ENCODE data around the gene FRMD7. TPM values are rescaled to one million over a fixed set of nuclear protein-coding genes. Genes with fewer than 3 reads are reported as not detected.
"Not testable (repeated sequence)": the region's sequence is repeated elsewhere in the genome, so short reads cannot be mapped to it uniquely, and the experiment has no call there.

FRMD7 gene
- total RNA-seq, 2 experiments from 2014 or later = not detected

GRCh38 chrX:132118358-132118757 lies 9.5 kb downstream of the FRMD7 start:
- Mint-ChIP-seq H3K27ac (no peak overlapping the region), H3K4me3 (no peak overlapping the region), H3K27me3 (no peaks in the 10 kb centered on the region), H3K9me3 (no peaks in the 10 kb centered on the region), H3K36me3 (no peaks in the 10 kb centered on the region), H3K4me1 (no peaks in the 10 kb centered on the region)
- POLR2A ChIA-PET = no interaction called here
- DNase-seq (no peak), ATAC-seq (ENCODE audit: low read depth) (no peak)

DNA sequence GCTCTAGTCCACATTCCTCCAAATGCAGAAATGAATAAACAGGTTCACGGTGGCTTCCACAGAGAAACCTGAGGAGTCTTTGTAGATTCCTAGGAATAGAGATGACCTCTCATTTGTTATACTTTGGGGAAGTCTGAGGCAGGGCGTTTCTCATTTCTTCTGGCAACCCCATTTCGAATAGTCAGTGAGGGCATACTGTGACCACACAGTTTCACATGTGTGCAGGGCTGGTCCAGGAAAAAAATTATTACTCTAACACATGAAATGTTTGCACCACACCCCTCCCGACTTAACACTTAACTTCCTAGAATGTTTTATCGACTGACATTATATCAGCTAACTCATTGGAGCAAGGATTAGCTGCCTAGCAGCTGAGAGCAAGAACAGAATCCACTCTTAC lies 12.0 kb downstream of the FRMD7 start:
- ATAC-seq (ENCODE audit: low read depth) (no peak), DNase-seq (no peak)
- Mint-ChIP-seq H3K9me3 (no peaks in the 10 kb centered on the region), H3K27me3 (no peaks in the 10 kb centered on the region), H3K27ac (no peak overlapping the region), H3K4me3 (no peak overlapping the region), H3K4me1 (no peaks in the 10 kb centered on the region), H3K36me3 (no peaks in the 10 kb centered on the region)
- POLR2A ChIA-PET = no interaction called here

- Mint-ChIP-seq H3K4me3 (no peak overlapping the region), H3K9me3 (no peaks in the 10 kb centered on the region), H3K4me1 (no peaks in the 10 kb centered on the region), H3K27me3 (no peaks in the 10 kb centered on the region), H3K36me3 (no peaks in the 10 kb centered on the region), H3K27ac (no peak overlapping the region)
- POLR2A ChIA-PET = no interaction called here
- ATAC-seq (ENCODE audit: low read depth) (no peak), DNase-seq (no peak)
Measured at GRCh38 chrX:132114607-132115006, 13.2 kb downstream of the FRMD7 start.

GRCh38 chrX:132107291-132107690 lies 20.5 kb downstream of the FRMD7 start:
- H3K27me3 Mint-ChIP-seq = peaks cover 4% of the 10 kb centered on the region
- no peak overlapping the region for H3K27ac Mint-ChIP-seq
- H3K9me3 Mint-ChIP-seq = no peaks in the 10 kb centered on the region
- ATAC-seq (ENCODE audit: low read depth) (no peak), DNase-seq (no peak)
- H3K4me3 Mint-ChIP-seq = no peak overlapping the region
- POLR2A ChIA-PET = no interaction called here
- H3K36me3 Mint-ChIP-seq = no peaks in the 10 kb centered on the region
- H3K4me1 Mint-ChIP-seq = no peaks in the 10 kb centered on the region

GRCh38 chrX:132101799-132102198 lies 26.0 kb downstream of the FRMD7 start:
- Mint-ChIP-seq H3K36me3 (no peaks in the 10 kb centered on the region), H3K4me1 (no peaks in the 10 kb centered on the region), H3K27me3 (peaks cover 2% of the 10 kb centered on the region), H3K4me3 (no peak overlapping the region), H3K9me3 (no peaks in the 10 kb centered on the region), H3K27ac (no peak overlapping the region)
- POLR2A ChIA-PET = no interaction called here
- DNase-seq (no peak), ATAC-seq (ENCODE audit: low read depth) (no peak)

- POLR2A ChIA-PET = no interaction called here
Measured at GRCh38 chrX:132101206-132101605, 26.6 kb downstream of the FRMD7 start.

GRCh38 chrX:132098704-132099103 lies 29.1 kb downstream of the FRMD7 start:
- POLR2A ChIA-PET = not testable (repeated sequence)

More at GRCh38 chrX:132101206-132101605, 26.6 kb downstream of the FRMD7 start:
- Mint-ChIP-seq H3K27ac (no peak overlapping the region), H3K27me3 (peaks cover 2% of the 10 kb centered on the region), H3K4me1 (no peaks in the 10 kb centered on the region), H3K36me3 (no peaks in the 10 kb centered on the region), H3K4me3 (no peak overlapping the region), H3K9me3 (no peaks in the 10 kb centered on the region)
- DNase-seq (no peak), ATAC-seq (ENCODE audit: low read depth) (no peak)

GRCh38 chrX:132094164-132094563 lies 33.7 kb downstream of the FRMD7 start:
- POLR2A ChIA-PET = no interaction called here
- Mint-ChIP-seq H3K27ac (no peak overlapping the region), H3K4me1 (peaks cover 10% of the 10 kb centered on the region), H3K9me3 (no peaks in the 10 kb centered on the region), H3K4me3 (no peak overlapping the region), H3K36me3 (no peaks in the 10 kb centered on the region), H3K27me3 (peaks cover 2% of the 10 kb centered on the region)
- ATAC-seq (ENCODE audit: low read depth) (no peak), DNase-seq (no peak)

More at GRCh38 chrX:132098704-132099103, 29.1 kb downstream of the FRMD7 start:
- not testable (repeated sequence) for H3K4me3 Mint-ChIP-seq; H3K27me3 Mint-ChIP-seq; H3K36me3 Mint-ChIP-seq; H3K4me1 Mint-ChIP-seq; DNase-seq; H3K9me3 Mint-ChIP-seq; ATAC-seq (ENCODE audit: low read depth); H3K27ac Mint-ChIP-seq

- no peaks in the 10 kb centered on the region for H3K36me3 Mint-ChIP-seq
- H3K4me1 Mint-ChIP-seq = peaks cover 10% of the 10 kb centered on the region
- DNase-seq (no peak), ATAC-seq (ENCODE audit: low read depth) (no peak)
- H3K9me3 Mint-ChIP-seq = no peaks in the 10 kb centered on the region
- peaks cover 2% of the 10 kb centered on the region for H3K27me3 Mint-ChIP-seq
- H3K27ac Mint-ChIP-seq = no peak overlapping the region
- no peak overlapping the region for H3K4me3 Mint-ChIP-seq
- POLR2A ChIA-PET = no interaction called here
Measured at GRCh38 chrX:132093239-132093860, 34.5 kb downstream of the FRMD7 start.

DNA sequence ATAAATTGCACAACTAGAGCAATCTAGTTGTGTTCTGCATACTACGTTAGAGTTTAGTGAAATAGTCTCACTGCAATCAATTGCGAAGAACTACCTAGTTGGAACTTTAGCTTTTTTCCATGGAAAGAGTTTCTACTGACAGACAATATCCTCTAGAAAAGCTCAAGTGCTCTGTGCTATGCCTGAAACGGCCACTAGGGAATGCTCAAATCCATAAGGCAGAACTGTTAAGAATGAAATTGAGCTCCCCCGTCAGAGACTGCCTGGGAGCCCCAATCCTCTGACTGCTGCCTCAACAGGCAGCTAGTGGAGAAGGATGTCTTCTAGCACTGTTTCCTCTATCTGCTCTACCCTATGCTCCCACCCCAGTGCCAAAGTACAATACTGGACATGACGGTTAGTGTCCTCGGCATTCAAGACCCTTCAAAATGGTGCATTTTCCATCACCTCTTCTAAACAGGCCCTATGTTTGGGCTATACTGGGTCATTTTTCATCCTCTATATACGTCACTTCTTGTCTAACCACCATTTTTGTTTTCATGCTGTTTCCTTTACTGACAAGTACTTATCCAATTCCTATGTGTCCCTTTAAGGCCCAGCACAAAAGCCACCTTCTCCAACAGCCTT lies 35.3 kb downstream of the FRMD7 start:
- Mint-ChIP-seq H3K9me3 (no peaks in the 10 kb centered on the region), H3K27me3 (peaks cover 2% of the 10 kb centered on the region), H3K4me3 (no peak overlapping the region), H3K27ac (no peak overlapping the region), H3K4me1 (peaks cover 10% of the 10 kb centered on the region), H3K36me3 (no peaks in the 10 kb centered on the region)
- POLR2A ChIA-PET = interaction anchor here (1.1 kb wide), 1 partner anchor 125 kb away, joined by 4 read pairs; no protein-coding TSS in a partner anchor
- peak; percentile 23 for DNase-seq
- peak; percentile 72 for ATAC-seq (ENCODE audit: low read depth)

DNA sequence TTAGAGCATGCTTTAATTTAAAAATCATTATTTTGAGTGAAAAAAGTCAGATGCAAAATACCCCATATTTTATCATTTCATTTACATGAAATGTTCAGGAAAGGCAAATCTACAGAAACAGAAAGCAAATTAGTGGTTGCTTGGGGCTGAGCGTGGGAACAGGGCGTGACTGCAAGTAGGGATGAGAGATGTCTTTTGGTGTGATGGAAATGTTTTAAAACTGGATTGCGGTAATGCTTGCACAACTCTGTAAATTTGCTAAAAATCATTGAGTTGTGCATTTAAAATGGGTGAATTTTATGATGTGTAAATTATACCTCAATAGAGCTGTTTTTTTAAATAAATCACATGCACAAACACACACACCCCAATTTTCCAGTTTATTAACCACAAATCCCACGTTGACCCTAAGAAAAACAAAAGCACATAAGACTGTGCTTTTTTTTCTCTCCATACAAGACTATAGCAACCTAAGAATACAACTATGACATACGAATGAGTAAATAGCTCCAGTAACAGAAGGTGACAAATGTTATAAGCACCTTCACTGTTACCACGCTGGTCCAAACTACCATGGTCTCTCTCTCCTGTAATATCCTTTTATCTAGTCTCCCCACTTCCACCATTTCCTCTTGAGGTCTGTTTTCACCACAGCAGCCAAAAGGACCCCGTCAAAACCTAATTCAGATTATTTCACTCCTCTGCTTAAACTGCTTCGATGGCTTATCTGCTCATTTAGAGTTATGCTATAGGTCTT lies 37.2 kb downstream of the FRMD7 start:
- peaks cover 10% of the 10 kb centered on the region for H3K4me1 Mint-ChIP-seq
- H3K27me3 Mint-ChIP-seq = peaks cover 2% of the 10 kb centered on the region
- no peak overlapping the region for H3K4me3 Mint-ChIP-seq
- ATAC-seq (ENCODE audit: low read depth) = no peak
- no peak overlapping the region for H3K27ac Mint-ChIP-seq
- POLR2A ChIA-PET = no interaction called here
- H3K9me3 Mint-ChIP-seq = no peaks in the 10 kb centered on the region
- no peak for DNase-seq
- no peaks in the 10 kb centered on the region for H3K36me3 Mint-ChIP-seq

DNA sequence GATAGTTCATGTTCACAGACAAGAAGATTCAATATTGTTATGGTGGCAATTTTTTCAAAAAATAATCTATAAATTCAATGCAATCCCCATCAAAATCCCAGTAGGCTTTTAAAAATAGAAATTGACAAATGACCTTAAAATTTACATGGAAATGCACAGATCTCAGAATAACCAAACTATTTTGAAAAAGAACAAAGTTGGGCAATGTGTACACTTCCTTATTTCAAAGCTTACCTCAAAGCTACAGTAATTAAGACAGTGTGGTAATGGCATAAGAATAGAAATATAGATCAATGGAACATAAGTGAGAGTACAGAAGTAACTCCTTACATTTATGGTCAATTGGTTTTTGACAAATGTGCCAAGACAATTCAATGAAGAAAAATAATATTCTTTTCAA lies 39.0 kb downstream of the FRMD7 start:
- no peak overlapping the region for H3K4me3 Mint-ChIP-seq
- DNase-seq = no peak
- no peaks in the 10 kb centered on the region for H3K9me3 Mint-ChIP-seq
- H3K4me1 Mint-ChIP-seq = peaks cover 11% of the 10 kb centered on the region
- no peak overlapping the region for H3K27ac Mint-ChIP-seq
- ATAC-seq (ENCODE audit: low read depth) = no peak
- POLR2A ChIA-PET = no interaction called here
- no peaks in the 10 kb centered on the region for H3K36me3 Mint-ChIP-seq
- peaks cover 7% of the 10 kb centered on the region for H3K27me3 Mint-ChIP-seq

DNA sequence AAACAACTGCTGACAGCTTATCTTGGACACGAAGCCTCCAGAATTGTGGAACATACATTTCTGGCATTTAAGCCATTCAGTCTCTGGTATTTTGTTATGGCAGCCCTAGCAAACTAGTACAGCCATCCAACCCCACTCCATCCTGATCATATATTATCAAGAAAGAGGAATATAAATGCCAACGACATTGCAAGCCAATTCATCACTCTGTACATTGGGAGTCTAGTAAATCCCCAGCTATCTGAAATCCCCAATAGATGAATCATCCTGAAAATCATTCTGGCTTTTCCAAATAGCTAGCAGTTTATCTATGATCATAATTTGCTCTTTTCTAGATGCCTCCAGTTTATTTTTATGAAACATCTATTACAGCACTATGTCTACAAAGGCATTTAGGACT lies 41.1 kb downstream of the FRMD7 start:
- POLR2A ChIA-PET = no interaction called here
- Mint-ChIP-seq H3K27ac (no peak overlapping the region), H3K4me1 (peaks cover 11% of the 10 kb centered on the region), H3K4me3 (no peak overlapping the region), H3K9me3 (no peaks in the 10 kb centered on the region), H3K36me3 (no peaks in the 10 kb centered on the region), H3K27me3 (peaks cover 7% of the 10 kb centered on the region)
- DNase-seq (no peak), ATAC-seq (ENCODE audit: low read depth) (no peak)

DNA sequence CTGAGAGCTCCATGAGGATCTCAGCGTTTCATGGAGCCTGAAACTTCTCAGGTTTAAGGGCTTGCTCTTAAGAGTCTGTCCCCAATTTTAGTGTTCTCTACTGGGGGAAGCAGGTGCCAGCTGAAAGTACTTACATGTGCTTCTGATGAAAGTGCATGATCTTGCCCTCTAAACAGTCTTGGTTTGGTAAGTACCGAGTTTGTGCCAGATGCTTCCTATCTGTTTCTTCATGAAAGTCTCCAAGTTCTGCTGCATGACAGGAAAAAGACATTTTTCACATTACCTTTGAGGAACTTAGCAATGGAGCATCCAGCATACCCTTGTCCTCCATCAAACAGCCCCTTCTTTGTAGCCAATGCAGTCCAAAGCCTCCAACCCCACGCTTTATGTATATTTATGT lies 42.0 kb downstream of the FRMD7 start:
- Mint-ChIP-seq H3K36me3 (no peaks in the 10 kb centered on the region), H3K4me3 (no peak overlapping the region)
- no peak for ATAC-seq (ENCODE audit: low read depth)

More for the DNA sequence above, 42.0 kb downstream of the FRMD7 start:
- H3K27me3 Mint-ChIP-seq = peaks cover 7% of the 10 kb centered on the region
- DNase-seq = no peak
- H3K27ac Mint-ChIP-seq = no peak overlapping the region
- H3K9me3 Mint-ChIP-seq = no peaks in the 10 kb centered on the region
- H3K4me1 Mint-ChIP-seq = peaks cover 7% of the 10 kb centered on the region
- POLR2A ChIA-PET = no interaction called here

Data from activated naive CD8-positive, alpha-beta T cell treated with anti-CD3 and anti-CD28 coated beads, Interleukin-2, amount 10 ng/mL, durations not matched to agents 7 days and 5 days (primary cell).